Measurements from ENCODE around the gene AOAH.
"Not testable (repeated sequence)": the region's sequence is repeated elsewhere in the genome, so short reads cannot be mapped to it uniquely, and the experiment has no call there.

AOAH gene

DNA sequence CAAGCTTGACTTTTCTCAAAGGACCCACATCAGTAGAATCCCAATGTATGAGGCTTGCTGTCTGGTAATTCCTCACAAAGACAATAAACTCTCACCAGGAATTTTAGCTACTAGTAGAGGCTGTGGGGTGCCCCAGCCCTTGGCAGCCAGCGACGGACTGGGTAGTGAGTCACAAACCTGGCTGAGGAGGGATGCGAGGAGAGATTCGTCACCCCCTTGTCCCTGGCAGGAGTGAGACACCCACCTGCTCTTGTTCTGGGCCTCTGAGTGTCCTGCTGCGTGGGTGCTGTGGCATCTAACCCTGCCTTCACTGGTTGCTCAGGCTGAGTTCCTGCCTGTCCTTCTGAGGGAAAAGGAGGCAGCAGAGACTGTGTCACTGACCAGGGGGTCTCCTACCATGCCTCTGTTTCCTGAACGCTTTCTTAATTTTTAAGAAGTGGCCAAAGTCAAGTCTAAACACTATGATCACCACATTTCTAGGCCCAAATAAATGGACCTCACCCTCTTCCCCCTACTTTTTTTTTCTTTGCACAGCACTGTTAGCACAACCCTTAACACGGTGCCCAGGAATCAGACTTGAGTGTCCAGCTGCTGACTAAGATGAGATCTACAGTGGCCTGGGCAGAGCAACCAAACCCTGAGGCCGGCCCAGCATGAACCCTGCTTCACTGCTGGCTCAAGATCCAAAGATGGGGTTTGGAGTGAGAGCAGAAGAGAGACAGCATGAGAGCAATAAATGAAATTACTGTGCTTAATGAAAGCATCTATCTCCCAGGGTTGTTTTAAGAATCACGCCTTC, 188.2 kb downstream of the AOAH start:
- DNase-seq: no peak

DNA sequence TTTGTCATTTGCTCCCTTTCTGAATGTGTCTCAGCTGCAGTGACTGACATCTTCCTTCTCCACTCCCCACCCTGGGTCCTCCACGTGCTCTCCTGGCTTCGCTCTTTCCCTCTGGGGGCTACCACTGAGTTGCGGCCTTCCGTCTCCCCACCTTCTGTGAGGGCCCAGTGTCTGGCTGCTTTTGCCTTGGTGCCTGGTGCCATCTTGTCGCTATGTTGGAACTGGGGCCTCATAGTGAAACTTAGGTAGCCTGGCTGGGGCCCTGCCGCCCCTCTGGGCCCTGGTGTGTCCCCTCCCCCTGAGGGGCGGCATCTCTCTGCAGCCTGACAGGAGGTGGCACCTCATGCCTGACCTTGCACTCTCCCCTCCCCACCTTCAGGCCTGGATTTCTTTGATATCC, 190.6 kb downstream of the AOAH start:
- no peak for DNase-seq

DNA sequence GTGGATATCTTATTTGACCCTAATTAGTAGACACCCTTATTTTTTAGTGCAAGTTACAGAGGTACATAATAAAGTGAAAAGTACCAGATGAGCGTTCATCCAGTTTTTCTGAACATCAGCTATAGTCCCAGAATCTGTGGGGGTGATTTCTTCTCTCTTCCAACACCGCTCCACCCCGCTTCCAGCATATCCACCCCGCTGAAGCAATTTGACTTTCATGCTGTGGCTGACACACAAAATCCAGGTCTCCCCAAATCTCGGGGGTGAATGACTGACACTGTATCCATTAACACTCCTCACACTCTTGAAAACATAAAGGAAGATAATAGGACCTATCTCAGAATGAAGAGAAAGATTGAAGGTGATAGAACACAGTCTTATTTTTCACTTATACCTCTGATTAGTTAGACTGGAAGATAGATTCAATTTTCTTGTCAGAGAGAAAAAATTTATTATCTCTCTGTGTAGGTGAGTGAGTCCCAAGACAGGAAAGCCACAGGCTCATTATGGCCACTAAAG, 191.3 kb downstream of the AOAH start:
- no peak for DNase-seq

DNA sequence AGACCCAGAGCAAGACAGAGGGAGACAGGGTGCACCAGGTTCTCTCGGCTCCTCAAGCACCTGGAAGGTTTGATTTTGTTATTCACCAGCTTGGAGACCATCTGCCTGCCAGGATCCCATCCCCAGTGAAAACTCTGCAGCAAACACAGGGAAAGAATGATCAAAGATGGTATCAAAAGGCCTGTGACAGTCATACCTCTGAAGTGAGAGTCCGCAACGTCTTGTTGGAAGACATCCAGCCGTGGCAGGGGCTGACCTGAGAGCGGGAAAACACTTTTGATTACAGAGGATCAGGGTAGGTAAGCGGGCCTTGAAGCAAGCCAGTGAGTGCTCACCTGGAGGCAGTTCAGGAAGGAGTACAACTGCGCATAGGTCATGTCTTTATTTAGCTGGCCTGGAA, 192.3 kb downstream of the AOAH start:
- no peak for DNase-seq

DNA sequence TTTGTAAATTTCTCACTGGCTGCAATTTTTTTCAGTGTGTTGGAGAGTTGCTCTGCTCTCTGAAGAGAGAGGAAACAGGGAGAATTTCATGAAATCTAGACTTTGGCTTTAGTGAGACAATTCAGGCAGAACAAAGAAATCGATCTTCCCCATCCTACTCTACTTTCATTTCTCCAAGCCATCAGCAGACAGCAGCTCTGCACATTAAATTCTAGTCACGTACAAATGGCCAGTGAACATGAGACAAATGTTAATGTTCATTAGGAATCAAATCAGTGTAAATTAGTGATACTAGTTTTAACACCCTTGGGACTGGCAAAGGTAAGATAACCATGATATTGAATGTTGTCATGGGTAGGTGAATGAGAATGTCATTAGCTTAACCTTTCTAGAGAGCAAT, 193.8 kb downstream of the AOAH start:
- DNase-seq: no peak

DNA sequence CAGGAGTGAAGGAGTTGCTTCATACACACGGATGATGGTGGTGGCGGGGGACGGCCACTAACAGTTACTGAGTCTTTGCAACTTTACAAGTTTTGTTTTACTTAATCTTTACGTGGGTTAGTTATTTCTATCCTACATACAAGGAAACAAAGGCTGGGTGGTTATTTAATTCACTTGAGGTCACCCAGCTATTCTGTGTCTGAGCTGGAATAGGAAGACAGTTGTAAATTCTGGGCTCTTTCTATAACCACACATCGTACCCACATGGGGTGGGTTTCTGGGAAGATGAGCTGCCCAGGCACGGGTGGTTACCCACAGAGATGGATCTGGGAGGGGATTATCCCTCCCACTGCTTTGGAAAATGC, 196.8 kb downstream of the AOAH start:
- DNase-seq: no peak

DNA sequence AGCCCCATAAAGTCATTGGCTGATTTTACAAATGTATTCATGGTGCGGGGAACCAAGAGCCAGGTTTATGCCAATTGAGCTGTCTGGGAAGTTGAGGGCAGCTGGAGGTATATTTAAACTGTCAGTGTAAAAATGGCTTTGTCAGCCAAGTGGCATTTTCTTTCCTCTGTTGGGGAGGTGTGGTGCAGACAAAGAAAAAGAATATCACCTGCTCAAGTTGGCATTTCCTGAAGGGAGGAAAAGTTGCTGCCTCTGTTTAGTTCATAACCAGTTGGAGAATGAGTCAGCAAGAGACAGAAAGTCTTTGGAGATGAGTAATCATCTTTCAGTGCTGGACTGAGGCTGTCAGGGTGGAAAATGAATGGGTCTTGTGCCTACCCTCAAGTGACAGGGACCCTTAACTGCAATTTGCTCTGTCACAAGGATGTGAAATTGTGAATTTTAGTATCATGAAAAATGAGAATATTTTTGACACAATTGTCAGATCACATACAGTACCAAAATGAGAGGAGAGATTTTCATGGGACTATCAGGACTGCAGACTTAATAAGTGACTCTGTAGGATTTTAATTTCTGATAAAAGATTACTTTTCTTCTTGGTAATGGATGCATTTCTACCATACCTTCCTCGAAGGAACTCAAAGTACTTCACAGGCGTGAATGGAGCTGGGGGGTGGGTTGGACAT, 197.3 kb downstream of the AOAH start:
- DNase-seq: no peak

DNA sequence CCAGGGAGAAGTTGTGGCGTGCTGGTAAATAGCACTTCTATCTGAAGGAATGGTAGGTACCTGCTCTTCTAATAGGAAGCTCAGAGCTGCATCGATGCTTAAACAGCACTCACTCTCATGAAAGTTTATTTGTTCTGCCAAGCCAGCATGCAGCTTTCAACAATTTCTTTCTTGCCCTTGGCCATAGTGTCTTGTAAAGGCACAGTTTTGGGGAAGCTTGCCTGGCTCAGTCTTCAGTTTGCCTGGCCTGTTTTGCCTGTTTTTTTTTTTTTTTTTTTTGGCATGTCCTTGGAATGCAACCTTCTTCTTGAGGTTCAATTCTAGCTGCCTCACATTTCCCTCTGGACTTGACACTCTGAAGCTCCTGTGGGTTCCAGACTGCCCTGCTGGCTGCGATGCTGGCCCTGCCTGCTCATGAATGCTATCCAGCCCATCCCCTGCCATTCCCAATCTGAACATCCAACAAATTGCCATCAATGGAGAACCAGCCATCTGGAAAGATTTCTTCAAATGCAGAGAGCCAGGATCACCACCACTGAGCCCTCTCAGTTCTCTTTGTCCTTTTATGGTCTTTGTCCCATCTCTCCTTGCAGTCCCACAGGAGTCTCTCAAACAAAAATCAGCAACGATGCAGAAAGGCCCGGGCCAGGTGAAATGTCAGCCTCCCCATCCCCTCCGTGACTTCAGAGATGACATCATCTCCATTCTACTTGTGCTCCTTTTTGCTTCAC, 200.8 kb downstream of the AOAH start:
- no peak for DNase-seq

DNA sequence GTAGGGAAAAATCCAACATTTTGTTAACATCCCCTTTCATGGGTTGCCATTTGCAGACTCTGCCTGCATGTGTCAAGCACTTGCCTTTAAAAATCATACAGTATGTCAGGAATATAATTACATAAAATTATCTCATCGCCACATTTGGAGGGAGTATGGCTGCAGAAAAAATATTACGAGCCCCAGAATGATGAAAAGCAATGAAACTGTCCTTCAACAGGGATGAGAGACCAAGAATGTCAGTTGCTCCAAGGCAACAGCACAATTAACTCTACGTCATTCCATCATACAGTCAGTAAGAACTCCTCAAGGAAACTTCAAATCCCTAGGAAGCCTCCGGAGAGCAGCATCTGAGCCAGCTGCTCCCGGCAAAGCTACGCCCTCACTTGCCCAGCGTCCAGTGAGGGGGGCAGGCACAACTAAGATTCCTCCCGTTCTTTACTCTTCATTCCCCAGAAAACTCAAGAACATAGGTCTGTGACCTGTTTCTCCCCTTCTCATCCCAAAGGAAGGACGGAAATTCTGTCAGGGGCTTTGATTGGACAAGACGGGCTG, 201.8 kb downstream of the AOAH start:
- no peak for DNase-seq

DNA sequence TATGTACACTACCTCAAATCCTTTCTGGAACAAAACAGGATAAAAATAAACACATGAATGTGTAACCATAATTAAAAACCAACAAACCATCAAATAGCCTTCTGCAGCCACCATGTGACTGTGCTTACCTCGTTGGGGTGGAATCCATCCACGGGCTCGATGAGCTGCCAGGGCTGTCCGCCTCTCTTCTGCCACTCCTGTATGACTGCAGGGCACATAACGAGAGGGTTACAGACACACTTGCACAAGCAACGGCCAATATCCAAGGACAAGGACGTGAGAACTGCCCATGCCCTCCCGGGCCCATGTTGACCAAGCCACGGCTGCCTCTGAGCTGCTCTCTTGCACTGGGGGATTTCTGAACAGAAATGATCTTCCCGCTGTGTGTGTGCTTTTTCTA, 202.4 kb downstream of the AOAH start:
- no peak for DNase-seq

DNA sequence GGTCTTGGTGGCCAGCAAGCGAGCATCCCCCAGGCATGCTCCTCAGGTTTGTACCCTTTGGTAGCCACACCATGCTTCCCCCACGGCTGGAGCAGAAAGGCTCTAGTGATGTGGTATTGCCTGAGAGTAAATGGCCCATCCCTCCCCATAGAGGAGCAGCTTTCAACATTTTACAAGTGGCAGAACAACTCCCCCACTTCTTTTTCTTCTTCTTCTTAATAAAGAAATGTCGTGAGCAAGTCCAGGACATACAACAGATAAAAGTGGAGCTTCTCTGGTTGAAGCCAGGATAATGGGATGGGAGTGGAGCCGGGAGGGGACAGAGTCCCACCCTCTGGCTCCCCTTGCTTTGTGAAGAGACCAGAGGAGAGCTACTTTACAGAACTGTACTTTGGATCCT, 203.2 kb downstream of the AOAH start:
- no peak for DNase-seq

DNA sequence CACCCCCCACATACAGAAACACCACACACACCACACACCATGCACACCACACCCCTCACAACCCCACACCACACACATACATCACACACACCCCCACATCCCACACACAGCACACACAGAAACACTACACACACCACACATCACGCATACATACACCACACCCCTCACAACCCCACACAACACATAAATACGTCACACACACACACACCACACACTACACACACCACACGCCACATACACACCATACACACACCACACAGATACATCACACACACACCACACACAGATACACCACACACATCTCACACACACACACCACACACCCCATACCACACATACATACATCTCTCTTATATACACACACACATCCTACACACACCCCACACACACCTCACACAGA, 208.4 kb downstream of the AOAH start:
- DNase-seq: no peak

DNA sequence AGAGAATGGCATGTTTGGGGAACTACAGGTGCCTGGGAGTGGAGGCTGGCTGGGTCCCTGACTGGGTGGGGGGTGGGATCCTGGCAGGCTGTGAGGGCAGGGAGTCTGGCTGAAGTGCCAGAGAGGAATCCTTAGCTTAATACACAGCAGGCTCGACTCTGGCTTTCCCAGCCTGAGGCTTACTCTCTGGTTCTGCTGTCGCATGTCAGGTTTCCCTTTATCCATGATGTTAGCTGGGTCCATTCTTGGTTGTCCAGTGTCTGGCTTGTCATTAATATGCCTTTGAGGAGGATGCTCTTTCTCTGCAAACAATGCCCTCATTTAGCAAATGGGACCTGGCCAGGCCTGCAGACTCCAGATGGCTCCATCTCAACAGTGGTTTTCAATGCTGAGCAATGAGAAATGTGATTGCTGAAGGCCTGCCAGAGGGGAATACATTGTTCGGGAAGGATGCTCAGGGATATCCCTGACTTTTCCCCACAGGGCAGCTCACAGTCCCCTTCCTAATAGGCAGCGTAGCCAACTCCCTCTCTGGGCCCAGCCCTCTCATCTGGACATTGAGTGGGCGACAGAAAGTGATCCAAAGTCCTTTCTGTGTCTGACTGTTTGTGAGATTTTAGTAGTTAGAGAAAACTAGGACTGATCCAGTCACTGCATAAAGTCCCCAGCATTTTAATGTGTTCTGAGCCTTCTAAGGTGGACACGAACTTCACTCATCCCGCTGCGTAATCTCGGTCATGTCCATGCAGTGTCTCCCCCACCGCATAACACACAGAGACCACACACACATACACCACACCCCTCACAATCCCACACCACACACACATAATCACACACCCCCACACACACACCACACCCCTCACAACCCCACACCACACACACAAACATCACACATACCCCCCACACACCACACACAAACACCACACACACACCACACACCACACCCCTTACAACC, 209.7 kb downstream of the AOAH start:
- no peak for DNase-seq

DNA sequence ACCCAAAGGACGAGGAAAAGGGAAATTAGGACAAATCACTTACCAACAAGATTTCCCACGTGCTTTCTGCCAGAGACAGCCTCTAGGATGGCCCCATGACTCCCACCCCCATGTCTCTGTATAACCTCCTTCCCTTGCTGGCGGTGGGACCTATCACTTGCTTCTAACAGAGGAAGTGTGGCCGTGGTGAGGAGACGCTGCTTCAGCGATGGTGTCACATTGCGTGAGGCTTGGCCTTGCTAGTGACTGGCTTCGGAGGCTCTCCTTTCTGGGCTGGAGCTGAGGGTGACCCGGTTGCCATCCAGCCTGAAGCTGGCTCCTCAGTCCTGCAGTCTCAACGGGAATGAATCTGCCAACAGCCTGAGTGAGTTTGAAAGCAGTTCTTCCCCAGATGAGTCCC, 210.9 kb downstream of the AOAH start:
- no peak for DNase-seq

DNA sequence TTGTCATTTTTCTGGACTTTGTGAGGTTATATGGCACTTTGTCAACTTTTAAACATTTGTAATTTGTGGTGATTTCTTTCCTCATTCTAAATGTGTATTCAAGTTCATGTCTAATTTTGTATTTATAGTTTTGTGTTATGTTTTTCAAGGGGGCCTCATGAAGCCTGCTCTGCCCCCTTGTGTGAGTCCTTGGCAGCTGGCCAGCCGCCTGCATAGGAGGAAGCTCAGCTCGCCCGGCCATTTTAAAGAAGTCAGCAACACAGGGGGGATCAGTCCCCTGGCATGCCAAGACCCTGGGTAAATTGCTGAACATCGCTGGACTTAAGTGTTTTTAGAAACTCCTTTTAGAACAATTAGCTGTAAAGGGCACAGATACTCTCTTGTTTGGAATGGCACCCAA, 211.7 kb downstream of the AOAH start:
- DNase-seq: no peak

DNA sequence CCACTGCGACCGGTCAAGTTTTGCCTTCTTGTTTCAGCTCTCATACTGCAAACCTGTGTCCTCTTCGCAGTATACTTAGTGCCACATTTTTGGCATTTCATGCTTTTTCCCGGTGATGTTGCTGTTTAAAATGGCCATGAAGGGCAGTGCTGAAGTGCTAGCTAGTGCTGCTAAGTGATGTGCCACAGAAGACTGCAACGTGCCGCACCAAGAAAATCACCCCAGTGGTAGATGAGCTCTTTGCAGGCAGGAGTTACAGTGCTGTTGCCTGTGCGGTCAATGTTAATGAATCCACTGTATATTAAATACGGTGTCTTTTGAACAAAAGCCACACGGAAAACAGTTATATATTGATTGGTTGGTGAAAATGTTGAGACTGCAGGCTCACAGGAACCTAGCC, 214.3 kb downstream of the AOAH start:
- no peak for DNase-seq

DNA sequence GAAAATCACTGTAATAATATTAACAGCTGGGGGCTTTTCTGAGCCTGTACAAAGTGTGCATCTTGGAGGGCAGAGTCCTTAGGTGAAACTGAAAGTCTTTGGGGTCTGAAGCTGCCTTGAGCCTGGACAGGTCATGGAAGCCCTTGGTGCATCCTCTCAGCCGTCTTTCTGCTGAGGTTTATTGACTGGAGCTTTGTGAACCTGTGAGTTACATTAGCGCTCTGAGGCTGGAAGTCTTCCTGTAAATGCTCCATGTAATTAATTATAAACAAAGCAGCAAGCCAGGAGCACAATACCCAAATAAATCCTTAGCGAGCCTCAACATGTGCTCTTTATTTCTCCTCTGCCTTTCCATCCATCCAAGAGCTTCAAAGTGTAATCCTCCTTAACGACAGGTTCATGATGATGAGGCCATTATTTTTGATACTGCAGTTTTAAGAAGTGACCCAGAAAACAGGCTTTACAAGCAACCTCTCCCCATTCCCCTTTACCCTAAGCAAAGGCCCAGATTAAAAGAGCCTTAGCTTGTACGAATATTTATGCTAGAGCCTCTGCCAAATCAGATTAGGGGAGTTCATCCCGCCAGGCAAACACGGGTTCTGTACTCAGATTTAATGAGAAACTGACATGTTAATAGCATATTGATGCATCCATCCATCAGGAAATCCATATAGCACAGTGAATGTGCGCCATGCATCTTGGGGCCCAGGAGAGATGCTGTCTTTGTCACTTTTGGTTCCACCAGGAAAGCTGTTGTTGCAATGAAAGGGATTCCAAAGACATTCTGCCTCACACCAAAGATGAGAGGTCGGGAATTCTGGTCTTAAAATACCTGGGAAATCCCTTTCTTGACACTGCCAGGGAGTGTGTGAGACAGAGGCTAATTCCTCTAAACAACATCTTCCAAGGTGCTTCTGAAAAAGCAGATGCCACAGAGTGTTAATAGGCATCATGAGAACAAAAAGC, 216.5 kb downstream of the AOAH start:
- no peak for DNase-seq

DNA sequence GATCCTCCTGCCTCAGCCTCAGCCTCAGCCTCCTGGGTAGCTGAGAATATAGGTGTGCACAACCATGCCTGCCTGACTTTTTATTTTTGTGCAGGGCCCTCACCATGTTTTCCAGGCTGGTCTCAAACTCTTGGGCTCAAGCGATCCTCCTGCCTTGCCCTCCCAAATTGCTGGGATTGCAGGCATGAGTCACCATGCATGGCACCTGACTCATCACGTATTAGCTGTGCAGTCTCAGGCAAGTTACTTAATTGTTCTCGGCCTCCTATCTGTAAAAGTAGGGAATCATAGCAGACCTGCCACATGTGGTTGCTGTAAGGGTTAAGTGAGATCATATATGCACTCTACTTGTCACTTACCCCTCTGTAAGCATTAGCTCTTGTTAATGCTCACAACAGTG, 217.5 kb downstream of the AOAH start:
- DNase-seq: no peak

DNA sequence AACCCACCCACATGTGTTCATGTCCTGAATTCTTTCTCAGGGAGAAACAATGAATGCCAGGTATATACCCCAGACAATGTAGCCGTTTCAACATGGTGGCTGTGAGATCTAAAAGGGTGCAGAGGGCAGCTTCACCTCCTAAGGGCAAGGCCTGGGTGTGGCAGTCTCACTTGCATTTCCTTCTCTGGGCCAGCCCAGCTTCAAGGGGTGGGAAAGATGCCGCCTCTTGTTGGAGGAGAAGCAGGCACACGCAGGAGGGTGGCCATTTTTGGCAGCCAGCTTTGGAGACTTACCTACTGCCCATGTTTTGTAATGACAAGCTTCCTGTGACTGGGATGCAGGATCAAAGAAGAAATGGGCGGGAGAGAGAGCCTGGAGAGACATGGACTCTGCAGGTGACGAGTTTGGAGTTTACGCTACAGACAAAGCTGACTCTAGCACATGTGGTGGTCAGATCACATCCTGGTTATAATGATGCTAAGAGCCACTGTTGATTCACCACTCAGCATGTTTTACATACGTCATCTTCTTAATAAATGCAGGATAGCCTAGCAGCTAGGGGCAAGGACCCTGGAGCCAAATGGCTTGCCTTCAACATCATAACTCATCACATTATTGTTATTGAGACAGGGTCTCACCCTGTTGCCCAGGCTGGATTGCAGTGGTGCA, 218.0 kb downstream of the AOAH start:
- DNase-seq: no peak

DNA sequence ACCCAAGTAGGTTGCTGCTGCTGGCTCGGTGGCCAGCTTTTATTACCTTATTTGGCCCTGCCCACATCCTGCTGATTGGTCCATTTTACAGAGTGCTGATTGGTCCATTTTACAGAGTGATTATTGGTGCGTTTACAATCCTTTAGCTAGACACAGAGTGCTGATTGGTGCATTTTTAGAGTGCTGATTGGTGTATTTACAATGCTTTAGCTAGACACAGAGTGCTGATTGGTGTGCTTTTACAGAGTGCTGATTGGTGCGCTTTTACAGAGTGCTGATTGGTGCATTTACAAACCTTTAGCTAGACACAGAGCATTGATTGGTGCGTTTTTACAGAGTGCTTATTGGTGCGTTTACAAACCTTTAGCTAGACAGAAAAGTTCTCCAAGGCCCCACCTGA, 219.7 kb downstream of the AOAH start:
- DNase-seq: not testable (repeated sequence)
